HG03175 (cell line): Measurements from ENCODE around the gene EXOSC5.
"Not testable (repeated sequence)": the region's sequence is repeated elsewhere in the genome, so short reads cannot be mapped to it uniquely, and the experiment has no call there.

Experiments
- ATAC-seq: cut with Tn5 transposase; IDR thresholded peaks from one replicate; pipeline ENCODE4 v1.9.1; 2021; ENCODE audit warnings: mild to moderate bottlenecking, moderate library complexity; ENCODE audit not compliant: unreplicated experiment

EXOSC5 gene

DNA sequence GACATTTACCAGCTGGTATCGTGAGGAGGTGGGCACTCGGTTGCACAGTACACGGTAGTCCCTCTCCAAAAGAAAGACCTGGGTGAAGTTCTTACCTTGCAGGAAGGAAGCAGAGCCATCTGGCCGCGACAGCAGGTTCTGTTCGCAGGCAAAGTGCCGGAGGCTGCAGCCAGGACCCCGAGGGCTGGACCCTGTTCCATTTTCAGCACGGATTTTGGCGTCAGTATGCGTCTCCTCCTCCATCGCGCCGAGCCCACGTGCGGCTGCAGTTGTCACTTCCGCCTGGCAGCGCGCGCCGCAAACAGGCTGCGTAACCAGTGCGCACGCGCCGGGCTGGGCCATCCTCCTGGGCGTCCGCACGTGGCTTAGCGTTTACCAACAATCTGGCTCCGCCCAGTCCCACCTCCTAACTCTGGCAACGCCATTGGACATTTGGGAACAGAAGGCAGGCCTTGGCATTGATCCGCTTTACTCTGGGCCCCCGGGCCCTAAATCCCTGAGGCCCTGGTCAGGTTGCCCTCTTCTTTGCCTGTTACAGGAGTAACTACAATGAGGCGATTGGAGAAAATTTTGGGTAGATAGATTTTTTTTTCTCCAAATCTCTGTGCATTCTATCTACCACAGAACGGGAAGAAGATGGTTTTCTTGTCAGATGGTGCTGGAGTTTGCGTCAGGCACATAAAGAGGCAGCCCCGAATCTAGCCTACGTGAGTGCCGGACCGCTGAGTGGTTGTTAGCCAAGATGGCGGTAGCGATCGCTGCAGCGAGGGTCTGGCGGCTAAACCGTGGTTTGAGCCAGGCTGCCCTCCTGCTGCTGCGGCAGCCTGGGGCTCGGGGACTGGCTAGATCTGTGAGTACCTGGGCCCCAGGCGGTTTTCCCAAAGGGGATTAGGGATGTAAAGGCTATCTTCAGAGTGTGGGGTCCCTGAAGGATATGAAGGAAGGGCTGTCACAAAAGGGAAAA, at the start of gene EXOSC5, which contains the start of gene BCKDHA:
Gene EXOSC5, minus strand, starts transcription at position 274 of the 964 bp plus-strand sequence. Its CDS starts 31 bp downstream, at position 243.
Gene BCKDHA, plus strand, starts transcription at position 733 of the 964 bp plus-strand sequence. Its CDS starts 10 bp downstream, at position 743.
- ATAC-seq, result peak; percentile 98

DNA sequence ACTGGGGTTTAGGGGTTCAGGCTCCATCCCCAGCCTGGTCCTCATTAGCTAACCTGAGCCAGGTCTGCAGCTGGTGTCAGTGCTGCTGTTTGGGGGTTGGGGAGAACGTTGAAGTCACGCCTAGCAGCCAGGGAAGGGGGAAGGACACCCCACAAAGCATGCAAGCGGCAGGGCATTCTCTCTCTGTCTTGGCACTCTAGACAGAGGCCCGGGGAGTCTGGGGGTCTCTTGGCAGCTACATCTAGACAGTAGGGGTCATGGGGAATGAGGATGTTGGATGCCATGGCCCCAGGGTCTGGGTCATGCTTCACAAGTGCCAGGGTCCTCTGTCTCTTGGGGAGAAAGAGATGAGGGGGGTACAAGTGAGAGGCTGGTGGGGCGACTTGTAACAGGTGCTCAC, 48.4 kb upstream of the EXOSC5 start:
- no peak for ATAC-seq

DNA sequence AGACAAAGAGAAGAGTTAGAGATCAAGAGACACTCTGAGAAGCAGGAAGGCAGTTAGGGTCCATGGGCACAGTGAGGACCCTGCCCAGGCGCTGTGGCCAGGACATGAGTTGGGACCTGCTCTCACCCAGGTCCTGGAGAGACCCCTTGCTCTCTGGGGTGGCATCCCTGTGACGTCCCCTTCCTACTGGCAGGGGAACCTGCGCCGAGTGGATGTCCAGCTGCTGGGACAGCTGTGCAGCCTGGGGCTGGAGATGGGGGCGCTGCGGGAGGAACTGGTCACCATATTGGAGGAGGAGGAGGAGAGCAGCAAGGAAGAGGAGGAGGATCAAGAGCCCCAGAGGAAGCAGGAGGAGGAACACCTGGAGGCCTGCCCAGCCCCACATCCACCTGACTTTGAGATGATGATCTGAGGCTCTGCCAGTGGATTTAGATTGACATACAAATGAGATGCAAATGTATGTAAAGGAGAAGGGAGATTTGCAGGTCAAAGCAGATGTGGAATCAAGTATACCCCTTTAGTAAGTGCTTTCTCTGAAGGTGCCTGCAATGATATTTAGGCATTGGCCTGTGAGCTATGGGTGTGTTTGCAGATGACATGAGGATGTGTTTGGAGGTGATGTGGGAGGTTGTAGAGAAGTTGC, 46.8 kb upstream of the EXOSC5 start:
- ATAC-seq, result no peak

DNA sequence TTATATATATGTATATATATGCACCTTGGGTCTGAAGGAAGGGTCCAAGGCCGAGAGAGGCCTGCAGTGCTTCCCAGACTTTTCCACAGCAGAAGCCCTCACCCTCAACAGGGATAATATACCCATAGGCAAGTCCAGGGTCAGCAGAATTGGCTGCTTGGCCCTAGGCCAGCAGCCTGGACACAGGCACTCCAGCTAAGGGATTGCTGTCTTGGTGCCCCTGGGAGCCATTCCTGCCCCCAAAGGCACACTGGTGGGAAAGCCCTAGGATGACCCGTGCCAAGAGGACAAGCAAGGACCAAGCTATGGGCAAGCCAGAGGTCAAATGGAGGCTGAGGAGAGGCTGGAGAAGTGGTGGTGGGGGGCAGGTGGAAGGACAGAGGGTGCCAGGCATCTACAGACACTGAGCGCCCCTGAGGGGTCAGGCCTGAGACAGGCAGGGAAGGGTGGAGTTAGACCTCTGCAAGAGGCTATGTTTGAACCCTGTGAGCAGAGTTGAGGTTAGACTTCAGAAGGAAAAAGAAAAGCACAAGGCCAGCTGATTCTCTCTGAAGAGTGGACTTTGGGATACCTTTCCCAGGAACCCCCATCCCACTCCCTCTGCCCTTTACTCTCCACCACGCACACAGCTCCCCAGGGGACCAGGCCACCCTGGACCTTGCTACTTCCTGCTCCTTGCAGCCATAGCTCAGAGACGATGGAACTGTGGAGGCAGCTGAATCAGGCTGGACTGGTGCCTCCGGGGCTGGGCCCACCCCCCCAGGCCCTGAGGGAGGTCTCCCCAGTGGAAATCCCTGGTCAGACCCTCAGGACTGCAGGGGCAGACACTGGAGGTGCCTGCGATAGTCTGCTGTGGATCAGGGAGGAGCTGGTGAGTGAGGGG, 45.6 kb upstream of the EXOSC5 start, which contains the start of gene ERICH4:
Gene ERICH4, plus strand, starts transcription at position 684 of the 883 bp plus-strand sequence. Its CDS starts 14 bp downstream, at position 698.
- ATAC-seq, result no peak

DNA sequence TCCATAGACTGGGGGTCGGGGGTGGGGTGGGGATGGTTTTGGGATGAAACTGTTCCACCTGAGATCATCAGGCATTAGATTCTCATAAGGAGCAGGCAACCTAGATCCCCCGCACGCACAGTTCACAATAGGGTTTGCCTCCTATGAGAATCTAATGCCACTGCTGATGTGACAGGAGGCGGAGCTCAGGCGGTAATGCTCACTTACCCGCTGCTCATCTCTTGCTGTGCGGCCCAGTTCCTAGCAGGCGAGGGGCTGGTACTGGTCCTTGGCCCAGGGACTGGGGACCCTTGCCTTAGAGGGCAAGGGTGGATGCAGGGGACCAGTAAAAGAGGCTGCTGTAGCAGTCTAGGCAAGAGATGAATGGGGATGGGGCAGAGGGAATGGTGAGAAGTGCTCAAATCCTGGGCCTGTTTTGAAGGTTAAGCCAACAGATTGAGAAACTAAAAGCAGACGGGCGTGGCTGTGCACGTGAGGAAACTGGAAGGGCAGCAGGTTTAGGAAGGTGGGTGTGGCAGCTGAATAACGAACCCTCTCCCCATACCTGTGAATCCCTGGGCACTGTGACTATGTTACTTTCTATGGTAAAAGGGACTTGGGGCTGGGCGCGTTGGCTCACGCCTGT, 44.3 kb upstream of the EXOSC5 start:
- no peak for ATAC-seq

DNA sequence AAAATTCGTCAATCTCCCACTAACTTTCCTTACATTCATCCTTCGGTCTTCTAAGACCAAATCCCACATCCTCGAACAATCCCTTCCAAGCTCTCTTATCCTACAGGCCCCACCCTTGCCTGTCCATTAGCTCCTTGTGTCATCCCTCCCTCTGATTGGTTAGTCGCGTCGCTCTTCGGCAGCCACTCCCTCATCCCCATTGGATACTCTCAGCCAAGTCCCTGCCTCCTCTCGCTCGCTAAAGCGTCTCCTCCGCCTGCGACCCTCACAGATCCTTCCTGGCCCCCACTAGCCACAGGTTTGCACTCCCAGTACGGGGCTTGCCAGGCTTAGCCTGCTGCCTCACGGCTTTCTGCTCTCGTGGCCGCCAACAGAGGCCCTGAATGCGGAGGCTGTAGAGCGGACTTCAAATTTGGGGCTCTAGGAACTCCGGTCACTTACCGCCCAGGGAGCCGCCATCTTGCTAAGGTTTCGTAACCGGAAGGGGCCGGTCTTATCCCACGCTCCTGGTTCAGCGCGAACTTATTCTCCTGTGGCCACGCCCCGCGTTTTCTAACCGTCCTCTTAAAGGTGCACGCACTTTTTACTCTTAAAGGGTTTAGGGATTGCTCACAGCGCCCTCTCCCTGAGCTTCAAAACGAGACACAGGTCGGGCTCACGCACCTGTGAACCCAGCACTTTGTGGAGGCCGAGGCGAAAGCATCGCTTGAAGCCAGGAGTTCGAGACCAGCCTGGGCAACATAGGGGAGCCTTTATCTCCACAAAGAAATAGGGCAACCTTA, 42.5 kb upstream of the EXOSC5 start, which contains the start of gene DMAC2:
Gene DMAC2, minus strand, starts transcription at position 472 of the 782 bp plus-strand sequence. Its CDS starts 13 bp downstream, at position 459.
- peak; percentile 89 for ATAC-seq

DNA sequence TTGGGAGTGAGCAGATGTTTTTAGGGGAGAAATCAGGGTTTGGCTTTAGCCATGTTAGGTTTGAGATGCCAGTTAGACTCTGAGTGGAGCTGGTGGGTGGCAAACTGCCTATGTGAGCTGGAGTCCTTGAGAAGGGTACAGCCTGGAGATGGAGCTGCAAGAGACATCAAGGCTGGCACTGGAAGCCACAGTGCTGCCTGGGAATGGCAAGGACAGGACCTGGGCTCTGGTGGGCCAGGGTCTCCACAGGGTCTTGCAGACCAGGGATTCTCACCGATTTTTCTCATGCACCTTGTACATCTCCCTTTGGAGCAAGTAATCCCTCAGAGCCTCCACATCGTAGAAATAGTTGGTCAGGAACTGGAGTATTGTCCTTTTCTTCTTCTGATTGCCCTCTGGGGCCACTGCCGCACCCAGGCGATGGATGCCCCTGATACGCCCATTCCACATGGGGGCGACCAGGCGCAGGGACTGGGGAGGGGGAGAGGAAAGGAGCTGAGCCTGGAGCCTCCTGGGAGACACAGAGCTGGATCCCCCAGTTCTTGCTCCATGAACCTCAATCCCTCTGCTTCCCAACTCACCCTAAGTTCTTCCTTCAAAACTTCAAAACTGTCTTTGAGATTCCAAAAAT, 40.9 kb upstream of the EXOSC5 start:
- no peak for ATAC-seq

DNA sequence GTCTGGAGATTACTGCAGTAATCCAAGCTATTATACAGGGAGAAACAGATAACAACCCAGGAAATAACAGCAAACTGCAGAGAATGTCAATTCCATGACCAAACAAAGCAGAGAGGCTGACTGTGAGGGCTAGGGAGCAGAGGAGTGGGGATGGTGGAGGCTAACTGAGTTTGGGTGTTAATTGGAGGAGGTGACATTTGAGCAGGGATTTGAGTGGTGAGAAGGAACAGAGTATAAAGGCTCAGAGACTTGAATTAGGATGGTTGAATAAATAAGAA, 39.5 kb upstream of the EXOSC5 start:
- ATAC-seq, result no peak

DNA sequence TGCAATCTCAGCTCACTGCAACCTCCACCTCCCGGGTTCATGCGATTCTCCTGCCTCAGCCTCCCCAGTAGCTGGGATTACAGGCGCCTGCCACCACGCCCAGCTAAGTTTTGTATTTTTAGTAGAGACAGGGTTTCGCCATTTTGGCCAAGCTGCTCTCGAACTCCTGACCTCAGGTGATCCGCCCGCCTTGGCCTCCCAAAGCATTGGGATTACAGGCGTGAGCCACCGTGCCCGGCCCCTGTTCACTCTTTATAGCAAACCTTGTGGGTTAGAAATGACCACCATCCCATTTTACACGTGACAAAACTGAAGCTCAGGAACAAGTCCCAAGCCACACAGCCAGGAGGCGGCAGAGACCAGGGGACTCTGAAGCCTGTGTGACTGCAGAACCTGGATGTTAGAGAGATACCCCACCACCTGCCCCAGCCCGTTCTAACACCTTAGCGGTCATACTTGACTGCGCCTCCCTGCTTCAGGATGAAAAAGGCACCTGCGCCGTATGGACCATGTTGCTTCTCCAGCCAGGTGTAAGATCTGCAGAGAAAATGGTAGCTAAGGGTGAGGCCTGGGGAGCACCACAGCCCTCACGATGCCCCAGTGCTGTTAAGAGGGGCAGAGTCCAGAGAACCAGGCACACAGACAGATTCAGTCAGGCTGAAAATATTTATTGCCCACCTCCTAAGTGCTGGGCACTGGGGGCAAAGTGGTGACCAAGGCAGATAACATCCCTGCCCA, 38.9 kb upstream of the EXOSC5 start:
- no peak for ATAC-seq

DNA sequence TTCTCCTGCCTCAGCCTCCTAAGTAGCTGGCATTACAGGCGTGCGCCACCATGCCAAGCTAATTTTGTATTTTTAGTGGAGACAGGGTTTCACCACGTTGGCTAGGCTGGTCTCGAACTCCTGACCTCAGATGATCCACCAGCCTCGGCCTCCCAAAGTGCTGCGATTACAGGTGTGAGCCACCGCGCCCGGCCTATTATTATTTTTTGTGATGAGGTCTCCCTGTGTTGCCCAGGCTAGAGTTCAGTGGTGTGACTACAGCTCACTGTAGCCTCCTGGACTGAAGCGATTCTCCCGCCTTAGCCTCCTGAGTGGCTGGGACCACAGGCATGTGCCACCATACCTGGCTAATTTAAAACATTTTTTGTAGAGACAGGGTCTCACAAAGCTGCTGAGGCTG, 38.2 kb upstream of the EXOSC5 start:
- not testable (repeated sequence) for ATAC-seq

DNA sequence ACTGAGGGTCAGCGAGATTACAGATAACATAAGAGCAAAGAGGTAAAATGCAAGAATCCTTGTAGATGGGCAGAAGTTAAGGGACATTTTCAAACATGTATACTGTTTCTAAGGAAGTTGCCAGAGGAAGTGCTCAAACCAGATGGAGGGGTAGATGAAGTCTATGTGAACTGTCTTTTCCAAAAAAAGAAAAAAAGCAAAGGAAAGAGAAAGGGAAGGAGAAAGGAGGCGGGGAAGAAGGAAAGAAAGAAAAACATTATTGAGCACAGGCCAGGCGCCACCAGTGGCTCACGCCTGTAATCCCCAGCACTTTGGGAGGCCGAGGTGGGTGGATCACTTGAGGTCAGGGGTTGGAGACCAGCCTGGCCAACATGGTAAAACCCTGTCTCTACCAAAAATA, 37.3 kb upstream of the EXOSC5 start:
- no peak for ATAC-seq

DNA sequence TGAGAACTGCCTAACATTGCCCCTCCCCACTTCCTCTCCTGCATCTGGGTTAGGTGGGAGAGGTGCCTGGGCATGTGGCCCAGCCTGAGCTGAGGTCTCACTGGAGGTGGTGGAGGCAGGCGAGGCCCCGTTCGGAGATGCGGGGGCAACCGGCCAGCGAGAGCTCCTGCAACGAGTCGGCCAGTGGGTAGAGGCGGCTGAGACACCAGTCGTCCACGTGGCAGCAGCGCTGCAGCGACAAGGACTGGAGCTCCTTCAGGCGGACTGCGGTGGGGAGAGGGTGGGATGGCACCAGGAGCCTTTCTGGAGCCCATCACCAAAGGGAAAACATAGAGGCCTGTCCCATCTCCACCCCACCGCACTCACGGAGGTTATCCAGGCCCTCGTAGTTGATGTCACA, 36.0 kb upstream of the EXOSC5 start:
- no peak for ATAC-seq

DNA sequence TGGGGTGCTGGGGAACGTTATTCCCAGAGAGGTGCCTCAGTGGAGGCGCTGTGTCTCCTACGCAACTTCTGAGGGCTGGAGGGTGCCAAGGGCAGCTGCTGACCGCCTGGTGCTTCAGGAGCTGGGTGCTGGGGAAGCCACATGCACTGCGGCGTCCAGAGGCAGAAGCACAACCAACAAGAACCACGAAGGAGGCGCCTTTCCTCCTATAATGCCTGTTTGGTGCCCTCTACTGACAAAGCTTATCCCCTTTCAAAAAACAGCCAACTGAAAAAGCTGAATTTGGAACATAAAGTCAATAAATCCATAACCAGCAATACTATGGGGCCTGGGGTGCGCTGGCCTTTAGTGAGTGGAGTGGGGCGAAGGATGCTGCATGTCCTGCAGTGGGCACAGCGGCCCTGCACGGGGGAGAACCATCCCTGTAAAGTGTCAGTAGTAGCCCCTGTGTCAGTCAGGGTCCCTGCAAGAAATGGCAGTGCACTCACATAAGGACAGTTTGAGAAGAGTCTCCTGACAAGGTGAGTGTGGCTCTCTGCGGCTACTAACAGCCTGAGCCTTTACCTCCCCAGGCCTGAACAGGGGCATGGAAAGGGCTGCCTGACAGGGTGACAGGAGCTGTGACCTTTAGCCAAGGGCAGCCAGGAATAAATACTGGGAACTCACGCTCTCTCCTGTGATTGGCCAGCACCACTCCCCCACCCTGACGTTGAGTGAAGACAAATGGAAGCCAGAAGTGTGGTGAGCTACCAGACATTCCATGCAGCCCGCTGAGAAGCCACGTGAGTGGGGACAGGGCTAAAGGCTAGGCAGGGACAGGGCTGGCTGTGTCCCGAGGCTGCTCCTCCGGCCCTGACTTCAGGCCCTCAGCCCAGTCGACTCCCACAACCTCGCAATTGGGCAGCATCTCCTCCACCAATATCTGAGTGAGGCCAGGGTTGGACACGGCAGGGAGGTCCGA, 34.5 kb upstream of the EXOSC5 start:
- ATAC-seq, result no peak

DNA sequence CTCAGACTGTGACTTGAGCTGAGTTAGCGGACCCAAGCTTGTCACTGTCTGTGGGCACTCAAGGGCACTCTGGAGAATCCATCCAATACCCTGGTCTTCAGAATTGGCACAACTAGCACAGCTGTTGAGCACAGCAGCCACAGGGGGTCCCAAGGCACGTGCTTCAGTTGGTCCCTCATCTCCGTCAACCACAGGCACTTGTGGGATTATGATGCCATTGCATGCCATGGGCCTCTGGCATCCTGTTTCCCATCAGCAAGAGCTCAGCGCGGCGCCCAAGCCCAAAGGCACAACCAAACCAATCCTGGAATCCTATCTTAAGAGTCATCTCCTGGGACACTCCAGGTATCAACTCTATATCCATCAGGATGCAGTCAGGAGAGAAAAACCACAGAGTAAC, 33.8 kb upstream of the EXOSC5 start:
- ATAC-seq, result no peak

DNA sequence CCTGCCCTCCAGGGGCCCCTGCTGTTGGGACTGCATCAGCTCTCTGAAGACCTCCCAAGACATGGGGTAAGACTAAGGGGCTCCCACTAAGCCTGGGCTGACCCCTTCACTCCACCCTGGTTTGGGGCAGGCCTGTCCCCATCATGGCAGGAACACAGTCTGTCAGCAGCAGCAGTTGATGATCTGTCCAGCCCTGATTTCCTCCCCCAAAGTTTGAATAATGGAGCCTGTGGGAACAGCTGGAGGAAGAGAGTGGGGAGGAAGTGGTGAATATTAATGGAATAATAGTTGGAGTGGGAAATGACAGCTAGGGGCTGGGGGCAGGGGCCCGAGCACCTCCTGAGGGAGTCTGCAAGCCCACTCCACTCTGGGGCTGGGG, 31.3 kb upstream of the EXOSC5 start:
- no peak for ATAC-seq

DNA sequence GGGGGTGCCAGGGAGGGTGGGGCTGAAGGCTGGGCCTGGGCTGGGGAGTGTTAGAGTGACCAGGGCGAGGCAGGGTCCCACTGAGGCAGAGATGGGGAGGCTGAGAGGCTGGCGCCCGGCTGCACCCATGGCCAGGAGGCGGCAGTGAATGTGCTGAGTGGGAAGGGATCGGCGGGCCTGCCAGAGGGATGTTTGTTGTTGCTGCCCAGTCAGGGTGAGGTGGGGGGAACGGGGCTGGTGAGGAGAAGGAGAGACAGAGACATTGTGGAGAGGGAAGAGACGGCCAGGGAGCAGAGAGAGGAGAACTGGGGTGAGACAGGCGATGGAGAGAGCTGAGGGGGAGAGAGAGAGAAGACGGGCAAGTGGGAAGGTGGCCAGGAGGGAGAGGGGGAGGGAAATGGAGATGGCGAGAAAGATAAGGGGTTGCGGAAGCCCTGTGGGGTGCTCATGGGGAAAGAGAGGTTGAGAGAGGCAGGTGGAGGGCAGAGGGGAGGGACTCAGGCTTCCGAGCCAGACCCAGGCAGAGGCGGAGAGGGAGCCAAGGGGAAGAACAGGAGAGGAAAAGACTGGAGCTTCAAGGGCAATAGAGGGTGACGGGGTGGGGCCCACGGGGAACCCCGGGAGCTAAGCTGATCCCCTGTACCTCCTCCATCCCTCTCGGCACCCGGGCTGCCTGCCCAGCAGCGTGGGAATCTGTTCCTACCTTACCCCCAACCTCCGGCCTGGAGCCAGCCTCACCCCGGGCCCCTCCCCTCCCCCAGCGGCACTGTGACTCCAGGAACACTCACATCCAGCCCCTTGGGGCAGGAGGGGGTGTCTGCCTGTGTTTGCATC, 30.7 kb upstream of the EXOSC5 start:
- ATAC-seq, result no peak
